Measurements from ENCODE around the gene MLLT10. TPM values are rescaled to one million over a fixed set of nuclear protein-coding genes. Genes with fewer than 3 reads are reported as not detected.

Gene MLLT10
- total and polyA plus RNA-seq, 2 of the 8 experiments (the other 6 are each of a cell fraction or from before 2014, with no cell fraction given): 53.1 to 62.1 TPM

DNA sequence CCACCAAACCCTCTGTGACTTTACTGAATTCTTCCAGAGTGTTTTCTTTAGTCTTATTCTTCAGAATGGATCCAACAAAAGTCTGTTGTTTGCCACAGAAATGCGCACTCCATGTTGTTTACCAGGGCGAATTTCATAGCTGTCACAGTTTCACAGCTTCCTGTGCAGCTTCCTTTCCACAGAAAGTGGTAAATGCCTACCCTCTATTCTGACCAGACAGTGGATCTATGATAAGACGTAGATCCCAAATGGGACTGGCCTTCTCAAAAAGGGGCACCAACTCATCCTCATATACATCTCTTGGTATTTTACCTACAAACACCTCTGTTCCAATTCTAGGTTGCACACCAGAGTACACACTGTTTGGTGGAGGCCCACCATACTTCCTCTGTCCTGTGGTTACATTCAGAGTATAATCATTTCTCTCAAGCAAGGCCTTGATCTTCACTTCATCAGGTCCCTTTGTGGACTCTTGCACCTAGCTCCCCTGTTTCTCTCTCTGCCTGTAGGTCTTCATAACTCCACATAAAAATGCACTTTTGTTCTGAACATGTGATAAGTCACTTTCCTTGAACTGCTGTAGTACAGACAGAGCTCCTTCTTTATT lies 91.7 kb downstream of the MLLT10 start:
- Histone ChIP-seq H3K9ac (replicated peaks in 1 of 4; ENCODE audit: extremely low read depth in 1 of 4, low read depth in 3 of 4, low read length in 3 of 4) (no peak overlapping the region), H4K91ac (replicated peaks; ENCODE audit: insufficient read length, low read length) (no peak overlapping the region), H3K36me3 (ENCODE audit: control insufficient read depth in 2 of 4, insufficient read depth in 4 of 4, low read length in 3 of 4) (peaks cover 0 to 13% (median 4%) of the 10 kb centered on the region in 4 experiments; a peak in 5 of 8 replicates), H2AK5ac (ENCODE audit: low read depth, low read length) (no peak overlapping the region), H3K4me1 (replicated peaks in 1 of 4; ENCODE audit: control insufficient read depth in 3 of 4, insufficient read depth in 4 of 4, low read length in 3 of 4) (no peaks in the 10 kb centered on the region), H3K4ac (replicated peaks; ENCODE audit: insufficient read length, low read depth, low read length) (no peak overlapping the region), H2BK120ac (replicated peaks; ENCODE audit: low read depth, low read length) (no peak overlapping the region), H4K20me1 (replicated peaks in 1 of 2; ENCODE audit: control insufficient read depth in 1 of 2, insufficient read depth in 2 of 2, low read length in 2 of 2) (no peaks in the 10 kb centered on the region), H3K18ac (ENCODE audit: extremely low read depth, low read length) (no peak overlapping the region), H3K56ac (replicated peaks; ENCODE audit: insufficient read length, low read depth, low read length) (no peak overlapping the region), H3K27ac (ENCODE audit: low read depth, low read length) (no peak overlapping the region), H2BK15ac (ENCODE audit: low read length) (no peak overlapping the region), H3K79me2 (ENCODE audit: control insufficient read depth in 1 of 2, insufficient read depth in 2 of 2, low read length in 2 of 2) (peaks cover 0 to 20% of the 10 kb centered on the region in 2 experiments; a peak in 2 of 4 replicates), H2BK20ac (ENCODE audit: low read length) (no peak overlapping the region), H4K8ac (ENCODE audit: extremely low read depth, insufficient read depth, low read length) (no peak overlapping the region), H2BK5ac (ENCODE audit: low read depth, low read length) (no peak overlapping the region), H3K23me2 (ENCODE audit: low read depth, low read length) (no peaks in the 10 kb centered on the region), H2BK12ac (ENCODE audit: low read depth, low read length) (no peak overlapping the region), H2AFZ (ENCODE audit: low read length) (no peak overlapping the region), H3K79me1 (ENCODE audit: low read depth, low read length) (peaks cover 8% of the 10 kb centered on the region), H4K5ac (ENCODE audit: insufficient read length, low read depth, low read length) (no peak overlapping the region), H3K23ac (ENCODE audit: insufficient read length) (no peak overlapping the region), H3K4me3 (ENCODE audit: extremely low read depth in 1 of 4, insufficient read depth in 2 of 4, low read depth in 3 of 4, low read length in 4 of 4) (no peak overlapping the region), H3K14ac (ENCODE audit: insufficient read length) (no peak overlapping the region), H3K27me3 (replicated peaks in 1 of 4; ENCODE audit: control insufficient read depth in 3 of 4, extremely low read depth in 1 of 4, insufficient read depth in 3 of 4, low read length in 3 of 4) (no peaks in the 10 kb centered on the region), H3K9me3 (ENCODE audit: insufficient read depth in 2 of 2, low read depth in 1 of 2, low read length in 1 of 2) (no peaks in the 10 kb centered on the region), H3K4me2 (ENCODE audit: insufficient read depth in 1 of 2, low read depth in 2 of 2, low read length in 2 of 2) (no peak overlapping the region)
- CTCF ChIA-PET (ENCODE audit: partially characterized antibody): interaction anchor here (0.6 kb wide), 1 partner anchor 51 kb away, joined by 5 read pairs; no protein-coding TSS in a partner anchor
- no peak for FAIRE-seq
- no peak for DNase-seq (ENCODE audit: low read depth in 1 of 2, low spot score in 2 of 2)
- TF ChIP-seq CBX8 (IDR thresholded peaks at IDR 0.05; ENCODE audit: borderline replicate concordance, low read depth, low read length): no peak
- no peak for TF ChIP-seq RFX5 (IDR thresholded peaks at IDR 0.05; ENCODE audit: borderline replicate concordance, low read depth, low read length)
- POLR2A ChIA-PET (ENCODE audit: partially characterized antibody): interaction anchor here (0.8 to 3.1 kb wide), 2 partner anchors 12 to 19 kb away, joined by 4 to 13 read pairs; no protein-coding TSS in a partner anchor
- WGBS, 2 experiments (ENCODE audit: extremely low coverage in 1 of 2, insufficient coverage in 1 of 2, insufficient read length in 1 of 2, insufficient replicate concordance in 2 of 2, low coverage in 1 of 2, low lambda C conversion rate in 2 of 2, missing lambda C conversion rate in 1 of 2): 86% methylated on average over 3 of the region's 3 CpGs; no CpG with 5 or more reads in 1 of the 2 experiments
